HG03095 (cell line): ENCODE data around the gene SLC2A4RG.

Experiments used
- ATAC-seq: cut with Tn5 transposase; IDR thresholded peaks from one replicate; pipeline ENCODE4 v1.9.1; 2021; ENCODE audit warnings: moderate library complexity; ENCODE audit not compliant: unreplicated experiment

Gene SLC2A4RG

GRCh38 chr20:63739130-63740069, at the start of gene SLC2A4RG:
Gene SLC2A4RG (plus strand): TSS chr20:63739776. CDS start chr20:63739913, 137 bp downstream.
- ATAC-seq: peak; percentile 39

- ATAC-seq: no peak
Observed at GRCh38 chr20:63690003-63690897, 49.3 kb upstream of the SLC2A4RG start.

GRCh38 chr20:63690898-63691710, 48.5 kb upstream of the SLC2A4RG start:
- no peak for ATAC-seq

GRCh38 chr20:63691711-63692435, 47.7 kb upstream of the SLC2A4RG start:
- no peak for ATAC-seq

GRCh38 chr20:63692436-63693082, 47.0 kb upstream of the SLC2A4RG start:
- ATAC-seq: no peak

- no peak for ATAC-seq
Observed at GRCh38 chr20:63693083-63693732, 46.4 kb upstream of the SLC2A4RG start.

GRCh38 chr20:63693733-63694583, 45.6 kb upstream of the SLC2A4RG start:
- ATAC-seq: no peak

- ATAC-seq: no peak
Observed at GRCh38 chr20:63694584-63695423, 44.8 kb upstream of the SLC2A4RG start.

GRCh38 chr20:63695424-63696305, 43.9 kb upstream of the SLC2A4RG start:
- no peak for ATAC-seq

GRCh38 chr20:63696306-63696627, 43.3 kb upstream of the SLC2A4RG start:
- no peak for ATAC-seq

- no peak for ATAC-seq
Observed at GRCh38 chr20:63696628-63697356, 42.8 kb upstream of the SLC2A4RG start, which contains the start of gene TNFRSF6B. Gene TNFRSF6B (plus strand): TSS chr20:63696652. CDS start chr20:63696768, 116 bp downstream.

- no peak for ATAC-seq
Observed at GRCh38 chr20:63697357-63697867, 42.2 kb upstream of the SLC2A4RG start.

GRCh38 chr20:63697868-63698545, 41.6 kb upstream of the SLC2A4RG start:
- ATAC-seq: no peak

GRCh38 chr20:63698739-63699465, 40.7 kb upstream of the SLC2A4RG start:
- no peak for ATAC-seq
